Mammary epithelial cell (primary cell): ENCODE data around the gene ZNF768.

Experiments used
- EZH2 ChIP-seq: IDR thresholded peaks from 2 replicates; pipeline ENCODE4 v1.6.1; 2012; ENCODE audit warnings: low read length, inconsistent platforms, borderline replicate concordance
- TF ChIP-seq, protein P1 (sequence below), 2 donors: IDR thresholded peaks in 1 of 2; conservative IDR thresholded peaks in 1 of 2; 2 replicates each; pipeline ENCODE4 v1.5.1; 2011 to 2012; ENCODE audit warnings: inconsistent platforms in 2 of 2, low read length in 2 of 2, mild to moderate bottlenecking in 2 of 2, control low read depth in 1 of 2, low read depth in 1 of 2; ENCODE audit not compliant: insufficient read depth in 1 of 2; ENCODE audit errors: extremely low read depth in 1 of 2

- TF ChIP-seq EZH2: no peak
- TF ChIP-seq, protein P1, sequence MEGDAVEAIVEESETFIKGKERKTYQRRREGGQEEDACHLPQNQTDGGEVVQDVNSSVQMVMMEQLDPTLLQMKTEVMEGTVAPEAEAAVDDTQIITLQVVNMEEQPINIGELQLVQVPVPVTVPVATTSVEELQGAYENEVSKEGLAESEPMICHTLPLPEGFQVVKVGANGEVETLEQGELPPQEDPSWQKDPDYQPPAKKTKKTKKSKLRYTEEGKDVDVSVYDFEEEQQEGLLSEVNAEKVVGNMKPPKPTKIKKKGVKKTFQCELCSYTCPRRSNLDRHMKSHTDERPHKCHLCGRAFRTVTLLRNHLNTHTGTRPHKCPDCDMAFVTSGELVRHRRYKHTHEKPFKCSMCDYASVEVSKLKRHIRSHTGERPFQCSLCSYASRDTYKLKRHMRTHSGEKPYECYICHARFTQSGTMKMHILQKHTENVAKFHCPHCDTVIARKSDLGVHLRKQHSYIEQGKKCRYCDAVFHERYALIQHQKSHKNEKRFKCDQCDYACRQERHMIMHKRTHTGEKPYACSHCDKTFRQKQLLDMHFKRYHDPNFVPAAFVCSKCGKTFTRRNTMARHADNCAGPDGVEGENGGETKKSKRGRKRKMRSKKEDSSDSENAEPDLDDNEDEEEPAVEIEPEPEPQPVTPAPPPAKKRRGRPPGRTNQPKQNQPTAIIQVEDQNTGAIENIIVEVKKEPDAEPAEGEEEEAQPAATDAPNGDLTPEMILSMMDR (conservative IDR thresholded peaks at IDR 0.05 in 1 of 2, IDR thresholded peaks at IDR 0.05 in 1 of 2; ENCODE audit: extremely low read depth in 1 of 2, insufficient read depth in 1 of 2, low read depth in 1 of 2, low read length in 2 of 2): no peak
Observed at GRCh38 chr16:30515275-30515674, 11.1 kb downstream of the ZNF768 start.
